WTC11 (cell line): ENCODE measurements around the gene ZFAND3. TPM values are rescaled to one million over a fixed set of nuclear protein-coding genes. Genes with fewer than 3 reads are reported as not detected.

Source experiments
- ATAC-seq: fragments of 200-7000 bp; cut with Tn5 transposase; 2 replicates; pipeline ENCODE4 v1.10.0; 2021; ENCODE audit warnings: mild to moderate bottlenecking, moderate library complexity
- CTCF ChIA-PET: fragments of 300-600 bp; sonication (Branson Sonifier 250); formaldehyde crosslinking; loops from one replicate; lab custom pipeline; 2021; ENCODE audit warnings: antibody characterized with exemption; lab: Charles Lee
- POLR2A ChIA-PET: fragments of 350-600 bp; sonication (Branson Sonifier 250); formaldehyde crosslinking; loops from one replicate; lab custom pipeline; 2021; ENCODE audit warnings: antibody characterized with exemption; lab: Charles Lee
- DNase-seq: peaks from one replicate; pipeline ENCODE4 v3.0.0; 2021; ENCODE audit warnings: low spot score
- H3K27ac Mint-ChIP-seq: 2 replicates; pipeline ENCODE4 v1.8.0; 2021; ENCODE audit warnings: mixed read lengths
- H3K27me3 Mint-ChIP-seq: 2 replicates; pipeline ENCODE4 v1.8.0; 2021; ENCODE audit warnings: low read depth, mild to moderate bottlenecking, moderate library complexity, mixed read lengths
- H3K36me3 Mint-ChIP-seq: 2 replicates; pipeline ENCODE4 v1.8.0; 2021; ENCODE audit warnings: mixed read lengths
- H3K4me1 Mint-ChIP-seq: 2 replicates; pipeline ENCODE4 v1.8.0; 2022; ENCODE audit warnings: mixed read lengths
- H3K4me3 Mint-ChIP-seq: 2 replicates; pipeline ENCODE4 v1.8.0; 2021; ENCODE audit warnings: mild to moderate bottlenecking, moderate library complexity, mixed read lengths
- H3K9me3 Mint-ChIP-seq: 2 replicates; pipeline ENCODE4 v1.8.0; 2021; ENCODE audit warnings: mixed read lengths
- CREM ChIP-seq: sonication (generic); formaldehyde crosslinking; IDR thresholded peaks from 2 replicates; pipeline ENCODE4 v1.8.1; 2022; ENCODE audit warnings: mild to moderate bottlenecking, missing genetic modification reagents, moderate library complexity
- ESRRA ChIP-seq: sonication (generic); formaldehyde crosslinking; IDR thresholded peaks from 2 replicates; pipeline ENCODE4 v1.8.1; 2022; ENCODE audit warnings: mild to moderate bottlenecking, missing genetic modification reagents, borderline replicate concordance
- HMGA2 ChIP-seq: fragments of 250-450 bp; sonication (Bioruptor Pico); IDR thresholded peaks from 2 replicates; pipeline ENCODE4 v1.4.0; 2021; ENCODE audit warnings: mild to moderate bottlenecking, moderate library complexity
- JAZF1 ChIP-seq: fragments of 250-450 bp; sonication (Bioruptor Pico); IDR thresholded peaks from 2 replicates; pipeline ENCODE4 v1.9.0; 2021; ENCODE audit warnings: moderate library complexity, mild to moderate bottlenecking, inconsistent platforms
- JUN ChIP-seq: sonication (generic); formaldehyde crosslinking; IDR thresholded peaks from 2 replicates; pipeline ENCODE4 v1.8.0; 2023; ENCODE audit warnings: mild to moderate bottlenecking, missing genetic modification reagents
- NFE2L1 ChIP-seq: sonication (generic); formaldehyde crosslinking; IDR thresholded peaks from 2 replicates; pipeline ENCODE4 v1.8.1; 2023; ENCODE audit warnings: missing genetic modification reagents
- NFYB ChIP-seq: sonication (generic); formaldehyde crosslinking; conservative IDR thresholded peaks from 2 replicates; pipeline ENCODE4 v1.8.0; 2022; ENCODE audit warnings: low read depth, missing genetic modification reagents
- PRRX2 ChIP-seq: fragments of 250-450 bp; sonication (Bioruptor Pico); IDR thresholded peaks from 2 replicates; pipeline ENCODE4 v1.8.0; 2021; ENCODE audit warnings: mild to moderate bottlenecking
- SMAD3 ChIP-seq: sonication (generic); formaldehyde crosslinking; IDR thresholded peaks from 2 replicates; pipeline ENCODE4 v1.8.0; 2022; ENCODE audit warnings: missing genetic modification reagents, mild to moderate bottlenecking, borderline replicate concordance
- SOX15 ChIP-seq: fragments of 250-450 bp; sonication (Bioruptor Pico); IDR thresholded peaks from 2 replicates; pipeline ENCODE4 v1.9.0; 2021; ENCODE audit warnings: mild to moderate bottlenecking
- TEAD4 ChIP-seq: sonication (generic); formaldehyde crosslinking; IDR thresholded peaks from 2 replicates; pipeline ENCODE4 v1.8.0; 2022; ENCODE audit warnings: mild to moderate bottlenecking, missing genetic modification reagents
- ZNF121 ChIP-seq: sonication (generic); formaldehyde crosslinking; IDR thresholded peaks from 2 replicates; pipeline ENCODE4 v1.8.0; 2023; ENCODE audit warnings: missing genetic modification reagents
- ZNF671 ChIP-seq: fragments of 250-450 bp; sonication (Bioruptor Pico); IDR thresholded peaks from 2 replicates; pipeline ENCODE4 v1.8.0; 2021; ENCODE audit warnings: mild to moderate bottlenecking
- total RNA-seq: library from RNA; stranded (reverse); gene quantifications from 3 replicates; pipeline ENCODE4 v1.2.3, GENCODE V29; 2021
- TF ChIP-seq, protein P1 (sequence below): sonication (generic); formaldehyde crosslinking; IDR thresholded peaks from 2 replicates; pipeline ENCODE4 v1.8.0; 2023; ENCODE audit warnings: missing genetic modification reagents, mild to moderate bottlenecking, borderline replicate concordance
- TF ChIP-seq, protein P2 (sequence below): sonication (generic); formaldehyde crosslinking; IDR thresholded peaks from 2 replicates; pipeline ENCODE4 v1.8.1; 2022; ENCODE audit warnings: low read depth, mild to moderate bottlenecking, moderate library complexity, missing genetic modification reagents, borderline replicate concordance
- TF ChIP-seq, protein P3 (sequence below): sonication (generic); formaldehyde crosslinking; IDR thresholded peaks from 2 replicates; pipeline ENCODE4 v1.8.1; 2023; ENCODE audit warnings: mild to moderate bottlenecking, missing genetic modification reagents, moderate library complexity
- TF ChIP-seq, protein P4 (sequence below): sonication (generic); formaldehyde crosslinking; IDR thresholded peaks from 2 replicates; pipeline ENCODE4 v1.8.1; 2022; ENCODE audit warnings: mild to moderate bottlenecking, moderate library complexity, missing genetic modification reagents
- TF ChIP-seq, protein P5 (sequence below): sonication (generic); formaldehyde crosslinking; IDR thresholded peaks from 2 replicates; pipeline ENCODE4 v1.8.1; 2023; ENCODE audit warnings: mild to moderate bottlenecking, missing genetic modification reagents
- TF ChIP-seq, protein P6 (sequence below): fragments of 250-450 bp; sonication (Bioruptor Pico); conservative IDR thresholded peaks from 2 replicates; pipeline ENCODE4 v1.9.0; 2021; ENCODE audit warnings: mild to moderate bottlenecking
- TF ChIP-seq, protein P7 (sequence below): fragments of 250-450 bp; sonication (Bioruptor Pico); IDR thresholded peaks from 2 replicates; pipeline ENCODE4 v1.8.0; 2021; ENCODE audit warnings: mild to moderate bottlenecking

ZFAND3 gene
- total RNA-seq, 1 experiment from 2014 or later = 50.3 TPM

DNA sequence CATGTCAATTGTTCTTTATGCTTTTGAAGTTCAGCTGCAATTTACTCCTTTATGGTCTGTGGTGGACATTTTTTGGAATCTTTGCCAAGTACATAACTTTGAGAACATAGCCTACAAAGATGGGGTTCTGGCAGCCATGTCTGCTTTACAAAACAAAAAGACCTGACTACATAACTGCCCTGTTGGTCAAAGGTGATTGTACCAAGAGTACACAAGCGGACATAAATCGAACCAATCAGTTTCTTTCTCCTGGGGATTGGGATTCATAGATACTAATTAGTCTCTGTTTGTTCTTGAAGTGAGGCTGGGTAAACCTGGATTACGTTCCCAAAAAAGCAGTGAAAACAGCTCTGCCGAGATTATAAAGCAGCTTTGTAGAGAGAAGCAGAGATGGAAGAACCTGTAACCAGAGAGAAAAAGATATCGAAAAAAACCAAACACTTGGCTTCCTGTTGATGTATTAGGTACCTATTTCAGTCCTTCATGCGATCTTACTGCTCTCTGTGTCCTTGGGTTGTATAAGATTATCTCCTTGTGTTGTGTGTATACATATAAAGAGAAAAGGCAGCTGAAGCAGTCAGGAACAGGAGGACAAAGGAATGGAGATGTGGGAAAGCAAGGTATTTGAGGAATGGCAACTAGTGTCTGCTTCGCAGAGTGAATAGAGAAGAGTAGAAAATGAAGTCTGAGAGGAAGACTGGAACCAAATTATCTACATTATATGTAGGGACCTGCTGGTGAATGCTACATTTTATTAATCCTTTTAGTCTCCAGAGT, 2.7 kb upstream of the ZFAND3 start:
- H3K36me3 Mint-ChIP-seq = no peaks in the 10 kb centered on the region
- H3K4me3 Mint-ChIP-seq = peak overlapping the region; percentile 7
- peaks cover 8% of the 10 kb centered on the region for H3K9me3 Mint-ChIP-seq
- no peaks in the 10 kb centered on the region for H3K27me3 Mint-ChIP-seq
- no peak for ATAC-seq
- H3K4me1 Mint-ChIP-seq = peaks cover 31% of the 10 kb centered on the region
- POLR2A ChIA-PET = no interaction called here
- TF ChIP-seq JUN (CRISPR knock-in tag) = no peak
- no peak for TF ChIP-seq HMGA2 (CRISPR knock-in tag)
- TF ChIP-seq, protein P1, sequence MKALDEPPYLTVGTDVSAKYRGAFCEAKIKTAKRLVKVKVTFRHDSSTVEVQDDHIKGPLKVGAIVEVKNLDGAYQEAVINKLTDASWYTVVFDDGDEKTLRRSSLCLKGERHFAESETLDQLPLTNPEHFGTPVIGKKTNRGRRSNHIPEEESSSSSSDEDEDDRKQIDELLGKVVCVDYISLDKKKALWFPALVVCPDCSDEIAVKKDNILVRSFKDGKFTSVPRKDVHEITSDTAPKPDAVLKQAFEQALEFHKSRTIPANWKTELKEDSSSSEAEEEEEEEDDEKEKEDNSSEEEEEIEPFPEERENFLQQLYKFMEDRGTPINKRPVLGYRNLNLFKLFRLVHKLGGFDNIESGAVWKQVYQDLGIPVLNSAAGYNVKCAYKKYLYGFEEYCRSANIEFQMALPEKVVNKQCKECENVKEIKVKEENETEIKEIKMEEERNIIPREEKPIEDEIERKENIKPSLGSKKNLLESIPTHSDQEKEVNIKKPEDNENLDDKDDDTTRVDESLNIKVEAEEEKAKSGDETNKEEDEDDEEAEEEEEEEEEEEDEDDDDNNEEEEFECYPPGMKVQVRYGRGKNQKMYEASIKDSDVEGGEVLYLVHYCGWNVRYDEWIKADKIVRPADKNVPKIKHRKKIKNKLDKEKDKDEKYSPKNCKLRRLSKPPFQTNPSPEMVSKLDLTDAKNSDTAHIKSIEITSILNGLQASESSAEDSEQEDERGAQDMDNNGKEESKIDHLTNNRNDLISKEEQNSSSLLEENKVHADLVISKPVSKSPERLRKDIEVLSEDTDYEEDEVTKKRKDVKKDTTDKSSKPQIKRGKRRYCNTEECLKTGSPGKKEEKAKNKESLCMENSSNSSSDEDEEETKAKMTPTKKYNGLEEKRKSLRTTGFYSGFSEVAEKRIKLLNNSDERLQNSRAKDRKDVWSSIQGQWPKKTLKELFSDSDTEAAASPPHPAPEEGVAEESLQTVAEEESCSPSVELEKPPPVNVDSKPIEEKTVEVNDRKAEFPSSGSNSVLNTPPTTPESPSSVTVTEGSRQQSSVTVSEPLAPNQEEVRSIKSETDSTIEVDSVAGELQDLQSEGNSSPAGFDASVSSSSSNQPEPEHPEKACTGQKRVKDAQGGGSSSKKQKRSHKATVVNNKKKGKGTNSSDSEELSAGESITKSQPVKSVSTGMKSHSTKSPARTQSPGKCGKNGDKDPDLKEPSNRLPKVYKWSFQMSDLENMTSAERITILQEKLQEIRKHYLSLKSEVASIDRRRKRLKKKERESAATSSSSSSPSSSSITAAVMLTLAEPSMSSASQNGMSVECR (CRISPR knock-in tag) = no peak
- TF ChIP-seq, protein P2, sequence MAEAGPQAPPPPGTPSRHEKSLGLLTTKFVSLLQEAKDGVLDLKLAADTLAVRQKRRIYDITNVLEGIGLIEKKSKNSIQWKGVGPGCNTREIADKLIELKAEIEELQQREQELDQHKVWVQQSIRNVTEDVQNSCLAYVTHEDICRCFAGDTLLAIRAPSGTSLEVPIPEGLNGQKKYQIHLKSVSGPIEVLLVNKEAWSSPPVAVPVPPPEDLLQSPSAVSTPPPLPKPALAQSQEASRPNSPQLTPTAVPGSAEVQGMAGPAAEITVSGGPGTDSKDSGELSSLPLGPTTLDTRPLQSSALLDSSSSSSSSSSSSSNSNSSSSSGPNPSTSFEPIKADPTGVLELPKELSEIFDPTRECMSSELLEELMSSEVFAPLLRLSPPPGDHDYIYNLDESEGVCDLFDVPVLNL (CRISPR knock-in tag) = no peak
- no peak for TF ChIP-seq JAZF1
- TF ChIP-seq, protein P3, sequence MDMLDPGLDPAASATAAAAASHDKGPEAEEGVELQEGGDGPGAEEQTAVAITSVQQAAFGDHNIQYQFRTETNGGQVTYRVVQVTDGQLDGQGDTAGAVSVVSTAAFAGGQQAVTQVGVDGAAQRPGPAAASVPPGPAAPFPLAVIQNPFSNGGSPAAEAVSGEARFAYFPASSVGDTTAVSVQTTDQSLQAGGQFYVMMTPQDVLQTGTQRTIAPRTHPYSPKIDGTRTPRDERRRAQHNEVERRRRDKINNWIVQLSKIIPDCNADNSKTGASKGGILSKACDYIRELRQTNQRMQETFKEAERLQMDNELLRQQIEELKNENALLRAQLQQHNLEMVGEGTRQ (CRISPR knock-in tag) = no peak
- TF ChIP-seq, protein P4, sequence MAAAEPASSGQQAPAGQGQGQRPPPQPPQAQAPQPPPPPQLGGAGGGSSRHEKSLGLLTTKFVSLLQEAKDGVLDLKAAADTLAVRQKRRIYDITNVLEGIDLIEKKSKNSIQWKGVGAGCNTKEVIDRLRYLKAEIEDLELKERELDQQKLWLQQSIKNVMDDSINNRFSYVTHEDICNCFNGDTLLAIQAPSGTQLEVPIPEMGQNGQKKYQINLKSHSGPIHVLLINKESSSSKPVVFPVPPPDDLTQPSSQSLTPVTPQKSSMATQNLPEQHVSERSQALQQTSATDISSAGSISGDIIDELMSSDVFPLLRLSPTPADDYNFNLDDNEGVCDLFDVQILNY (CRISPR knock-in tag) = no peak
- TF ChIP-seq SOX15 (CRISPR knock-in tag) = no peak
- TF ChIP-seq NFYB (CRISPR knock-in tag) = no peak
- TF ChIP-seq, protein P5, sequence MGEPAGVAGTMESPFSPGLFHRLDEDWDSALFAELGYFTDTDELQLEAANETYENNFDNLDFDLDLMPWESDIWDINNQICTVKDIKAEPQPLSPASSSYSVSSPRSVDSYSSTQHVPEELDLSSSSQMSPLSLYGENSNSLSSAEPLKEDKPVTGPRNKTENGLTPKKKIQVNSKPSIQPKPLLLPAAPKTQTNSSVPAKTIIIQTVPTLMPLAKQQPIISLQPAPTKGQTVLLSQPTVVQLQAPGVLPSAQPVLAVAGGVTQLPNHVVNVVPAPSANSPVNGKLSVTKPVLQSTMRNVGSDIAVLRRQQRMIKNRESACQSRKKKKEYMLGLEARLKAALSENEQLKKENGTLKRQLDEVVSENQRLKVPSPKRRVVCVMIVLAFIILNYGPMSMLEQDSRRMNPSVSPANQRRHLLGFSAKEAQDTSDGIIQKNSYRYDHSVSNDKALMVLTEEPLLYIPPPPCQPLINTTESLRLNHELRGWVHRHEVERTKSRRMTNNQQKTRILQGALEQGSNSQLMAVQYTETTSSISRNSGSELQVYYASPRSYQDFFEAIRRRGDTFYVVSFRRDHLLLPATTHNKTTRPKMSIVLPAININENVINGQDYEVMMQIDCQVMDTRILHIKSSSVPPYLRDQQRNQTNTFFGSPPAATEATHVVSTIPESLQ (CRISPR knock-in tag) = no peak
- TF ChIP-seq, protein P6, sequence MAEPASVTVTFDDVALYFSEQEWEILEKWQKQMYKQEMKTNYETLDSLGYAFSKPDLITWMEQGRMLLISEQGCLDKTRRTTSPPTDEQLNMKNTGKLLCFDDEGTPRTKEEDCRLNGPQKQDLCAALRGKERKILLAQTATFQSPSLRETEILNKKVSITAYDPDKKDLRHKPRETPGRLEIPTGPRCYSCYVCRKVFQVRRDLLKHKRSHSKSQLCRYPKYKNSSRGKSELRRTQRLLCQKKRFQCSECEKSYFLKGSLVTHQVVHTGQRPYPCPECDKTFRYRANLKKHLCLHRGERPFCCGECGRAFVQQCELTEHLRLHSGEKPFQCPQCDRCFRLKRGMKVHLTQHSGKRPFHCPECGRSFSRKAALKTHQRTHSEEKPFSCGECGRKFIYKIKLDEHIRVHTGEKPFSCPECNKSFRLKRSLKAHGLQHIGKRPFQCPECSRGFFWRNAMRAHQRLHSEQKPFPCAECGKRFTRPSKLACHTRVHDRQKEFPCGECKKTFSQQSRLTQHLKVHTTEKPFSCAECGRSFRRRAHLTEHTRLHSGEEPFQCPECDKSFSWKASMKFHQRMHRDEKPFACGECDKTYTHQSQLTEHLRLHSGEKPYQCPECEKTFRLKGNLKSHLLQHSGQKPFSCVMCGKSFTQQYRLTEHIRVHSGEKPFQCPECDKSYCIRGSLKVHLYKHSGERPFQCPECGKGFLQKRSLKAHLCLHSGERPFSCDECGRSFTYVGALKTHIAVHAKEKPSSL (CRISPR knock-in tag) = no peak
- TF ChIP-seq, protein P7, sequence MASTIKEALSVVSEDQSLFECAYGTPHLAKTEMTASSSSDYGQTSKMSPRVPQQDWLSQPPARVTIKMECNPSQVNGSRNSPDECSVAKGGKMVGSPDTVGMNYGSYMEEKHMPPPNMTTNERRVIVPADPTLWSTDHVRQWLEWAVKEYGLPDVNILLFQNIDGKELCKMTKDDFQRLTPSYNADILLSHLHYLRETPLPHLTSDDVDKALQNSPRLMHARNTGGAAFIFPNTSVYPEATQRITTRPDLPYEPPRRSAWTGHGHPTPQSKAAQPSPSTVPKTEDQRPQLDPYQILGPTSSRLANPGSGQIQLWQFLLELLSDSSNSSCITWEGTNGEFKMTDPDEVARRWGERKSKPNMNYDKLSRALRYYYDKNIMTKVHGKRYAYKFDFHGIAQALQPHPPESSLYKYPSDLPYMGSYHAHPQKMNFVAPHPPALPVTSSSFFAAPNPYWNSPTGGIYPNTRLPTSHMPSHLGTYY = no peak
- TF ChIP-seq PRRX2 (CRISPR knock-in tag) = no peak
- TF ChIP-seq ZNF671 = no peak
- TF ChIP-seq TEAD4 = no peak
- no peak for TF ChIP-seq CREM (CRISPR knock-in tag)
- TF ChIP-seq NFE2L1 (CRISPR knock-in tag) = no peak
- TF ChIP-seq SMAD3 (CRISPR knock-in tag) = no peak
- TF ChIP-seq ZNF121 = no peak
- TF ChIP-seq ESRRA (CRISPR knock-in tag) = no peak
- no peak for DNase-seq
- CTCF ChIA-PET = interaction anchor here (0.6 to 3.0 kb wide), 2 partner anchors 25 to 112 kb away, joined by 3 to 14 read pairs; no protein-coding TSS in a partner anchor
- H3K27ac Mint-ChIP-seq = no peak overlapping the region
